ENCODE results near the gene KANSL1. TPM values are rescaled to one million over a fixed set of nuclear protein-coding genes. Genes with fewer than 3 reads are reported as not detected.

The KANSL1 gene
- total RNA-seq, 1 experiment from 2014 or later, result 67.1 TPM

DNA sequence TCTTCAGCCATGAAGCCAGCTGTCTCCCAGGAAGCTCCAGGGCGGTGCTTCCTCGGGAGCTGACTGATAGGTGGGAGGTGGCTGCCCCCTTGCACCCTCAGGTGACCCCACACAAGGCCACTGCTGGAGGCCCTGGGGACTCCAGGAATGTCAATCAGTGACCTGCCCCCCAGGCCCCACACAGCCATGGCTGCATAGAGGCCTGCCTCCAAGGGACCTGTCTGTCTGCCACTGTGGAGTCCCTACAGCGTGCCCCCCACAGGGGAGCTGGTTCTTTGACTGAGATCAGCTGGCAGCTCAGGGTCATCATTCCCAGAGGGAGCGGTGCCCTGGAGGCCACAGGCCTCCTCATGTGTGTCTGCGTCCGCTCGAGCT, 180.1 kb downstream of the KANSL1 start:
- Mint-ChIP-seq H3K4me3 (ENCODE audit: unreplicated experiment) (no peak overlapping the region), H3K36me3 (ENCODE audit: insufficient read depth, unreplicated experiment) (no peaks in the 10 kb centered on the region), H3K27ac (ENCODE audit: low read depth, unreplicated experiment) (no peak overlapping the region), H3K4me1 (ENCODE audit: insufficient read depth, unreplicated experiment) (peaks cover 8% of the 10 kb centered on the region), H3K9me3 (ENCODE audit: unreplicated experiment) (no peaks in the 10 kb centered on the region), H3K27me3 (ENCODE audit: insufficient read depth, unreplicated experiment) (no peaks in the 10 kb centered on the region)
- TF ChIP-seq, protein P1, sequence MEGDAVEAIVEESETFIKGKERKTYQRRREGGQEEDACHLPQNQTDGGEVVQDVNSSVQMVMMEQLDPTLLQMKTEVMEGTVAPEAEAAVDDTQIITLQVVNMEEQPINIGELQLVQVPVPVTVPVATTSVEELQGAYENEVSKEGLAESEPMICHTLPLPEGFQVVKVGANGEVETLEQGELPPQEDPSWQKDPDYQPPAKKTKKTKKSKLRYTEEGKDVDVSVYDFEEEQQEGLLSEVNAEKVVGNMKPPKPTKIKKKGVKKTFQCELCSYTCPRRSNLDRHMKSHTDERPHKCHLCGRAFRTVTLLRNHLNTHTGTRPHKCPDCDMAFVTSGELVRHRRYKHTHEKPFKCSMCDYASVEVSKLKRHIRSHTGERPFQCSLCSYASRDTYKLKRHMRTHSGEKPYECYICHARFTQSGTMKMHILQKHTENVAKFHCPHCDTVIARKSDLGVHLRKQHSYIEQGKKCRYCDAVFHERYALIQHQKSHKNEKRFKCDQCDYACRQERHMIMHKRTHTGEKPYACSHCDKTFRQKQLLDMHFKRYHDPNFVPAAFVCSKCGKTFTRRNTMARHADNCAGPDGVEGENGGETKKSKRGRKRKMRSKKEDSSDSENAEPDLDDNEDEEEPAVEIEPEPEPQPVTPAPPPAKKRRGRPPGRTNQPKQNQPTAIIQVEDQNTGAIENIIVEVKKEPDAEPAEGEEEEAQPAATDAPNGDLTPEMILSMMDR (IDR thresholded peaks at IDR 0.05; ENCODE audit: unreplicated experiment), result no peak
- DNase-seq (ENCODE audit: unreplicated experiment), result no peak
- intact Hi-C loops (cut with micrococcal nuclease), result no loop called here
- ChIA-PET CTCF (interaction anchor here (0.8 to 2.9 kb wide), 3 partner anchors 10 to 199 kb away, joined by 4 to 14 read pairs (median 6); no protein-coding TSS in a partner anchor), POLR2A (no interaction called here)
- no TSS peak for BruUV-seq (replicated peaks)

DNA sequence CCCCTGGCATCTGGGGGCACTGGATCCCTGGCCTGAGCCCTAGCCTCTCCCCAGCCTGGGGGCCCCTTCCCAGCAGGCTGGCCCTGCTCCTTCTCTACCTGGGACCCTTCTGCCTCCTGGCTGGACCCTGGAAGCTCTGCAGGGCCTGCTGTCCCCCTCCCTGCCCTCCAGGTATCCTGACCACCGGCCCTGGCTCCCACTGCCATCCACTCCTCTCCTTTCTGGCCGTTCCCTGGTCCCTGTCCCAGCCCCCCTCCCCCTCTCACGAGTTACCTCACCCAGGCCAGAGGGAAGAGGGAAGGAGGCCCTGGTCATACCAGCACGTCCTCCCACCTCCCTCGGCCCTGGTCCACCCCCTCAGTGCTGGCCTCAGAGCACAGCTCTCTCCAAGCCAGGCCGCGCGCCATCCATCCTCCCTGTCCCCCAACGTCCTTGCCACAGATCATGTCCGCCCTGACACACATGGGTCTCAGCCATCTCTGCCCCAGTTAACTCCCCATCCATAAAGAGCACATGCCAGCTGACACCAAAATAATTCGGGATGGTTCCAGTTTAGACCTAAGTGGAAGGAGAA, 180.6 kb downstream of the KANSL1 start:
- intact Hi-C loops (cut with micrococcal nuclease), result no loop called here
- Mint-ChIP-seq H3K4me3 (ENCODE audit: unreplicated experiment) (no peak overlapping the region), H3K4me1 (ENCODE audit: insufficient read depth, unreplicated experiment) (peaks cover 8% of the 10 kb centered on the region), H3K9me3 (ENCODE audit: unreplicated experiment) (no peaks in the 10 kb centered on the region), H3K27ac (ENCODE audit: low read depth, unreplicated experiment) (no peak overlapping the region), H3K27me3 (ENCODE audit: insufficient read depth, unreplicated experiment) (no peaks in the 10 kb centered on the region), H3K36me3 (ENCODE audit: insufficient read depth, unreplicated experiment) (no peaks in the 10 kb centered on the region)
- ChIA-PET POLR2A (no interaction called here), CTCF (interaction anchor here (0.6 to 2.9 kb wide), 6 partner anchors 10 to 201 kb away, joined by 3 to 14 read pairs (median 4); no protein-coding TSS in a partner anchor)
- no TSS peak for BruUV-seq (replicated peaks)
- TF ChIP-seq, protein P1 (IDR thresholded peaks at IDR 0.05; ENCODE audit: unreplicated experiment), result no peak
- DNase-seq (ENCODE audit: unreplicated experiment), result no peak

DNA sequence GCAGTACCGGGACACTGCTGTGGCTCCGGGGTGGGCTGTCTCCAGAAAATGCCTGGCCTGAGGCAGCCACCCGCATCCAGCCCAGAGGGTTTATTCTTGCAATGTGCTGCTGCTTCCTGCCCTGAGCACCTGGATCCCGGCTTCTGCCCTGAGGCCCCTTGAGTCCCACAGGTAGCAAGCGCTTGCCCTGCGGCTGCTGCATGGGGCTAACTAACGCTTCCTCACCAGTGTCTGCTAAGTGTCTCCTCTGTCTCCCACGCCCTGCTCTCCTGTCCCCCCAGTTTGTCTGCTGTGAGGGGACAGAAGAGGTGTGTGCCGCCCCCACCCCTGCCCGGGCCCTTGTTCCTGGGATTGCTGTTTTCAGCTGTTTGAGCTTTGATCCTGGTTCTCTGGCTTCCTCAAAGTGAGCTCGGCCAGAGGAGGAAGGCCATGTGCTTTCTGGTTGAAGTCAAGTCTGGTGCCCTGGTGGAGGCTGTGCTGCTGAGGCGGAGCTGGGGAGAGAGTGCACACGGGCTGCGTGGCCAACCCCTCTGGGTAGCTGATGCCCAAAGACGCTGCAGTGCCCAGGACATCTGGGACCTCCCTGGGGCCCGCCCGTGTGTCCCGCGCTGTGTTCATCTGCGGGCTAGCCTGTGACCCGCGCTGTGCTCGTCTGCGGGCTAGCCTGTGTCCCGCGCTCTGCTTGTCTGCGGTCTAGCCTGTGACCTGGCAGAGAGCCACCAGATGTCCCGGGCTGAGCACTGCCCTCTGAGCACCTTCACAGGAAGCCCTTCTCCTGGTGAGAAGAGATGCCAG, 181.3 kb downstream of the KANSL1 start:
- no TSS peak for BruUV-seq (replicated peaks)
- ChIA-PET CTCF (interaction anchor here (0.6 to 2.9 kb wide), 4 partner anchors 9 to 201 kb away, joined by 3 to 14 read pairs (median 4); no protein-coding TSS in a partner anchor), POLR2A (no interaction called here)
- no peak for DNase-seq (ENCODE audit: unreplicated experiment)
- H3K4me1 Mint-ChIP-seq (ENCODE audit: insufficient read depth, unreplicated experiment), result peaks cover 8% of the 10 kb centered on the region
- TF ChIP-seq, protein P1 (IDR thresholded peaks at IDR 0.05; ENCODE audit: unreplicated experiment), result no peak
- H3K27ac Mint-ChIP-seq (ENCODE audit: low read depth, unreplicated experiment), result no peak overlapping the region
- no peaks in the 10 kb centered on the region for H3K36me3 Mint-ChIP-seq (ENCODE audit: insufficient read depth, unreplicated experiment)
- intact Hi-C loops (cut with micrococcal nuclease), result no loop called here
- H3K27me3 Mint-ChIP-seq (ENCODE audit: insufficient read depth, unreplicated experiment), result no peaks in the 10 kb centered on the region
- H3K9me3 Mint-ChIP-seq (ENCODE audit: unreplicated experiment), result no peaks in the 10 kb centered on the region
- no peak overlapping the region for H3K4me3 Mint-ChIP-seq (ENCODE audit: unreplicated experiment)

DNA sequence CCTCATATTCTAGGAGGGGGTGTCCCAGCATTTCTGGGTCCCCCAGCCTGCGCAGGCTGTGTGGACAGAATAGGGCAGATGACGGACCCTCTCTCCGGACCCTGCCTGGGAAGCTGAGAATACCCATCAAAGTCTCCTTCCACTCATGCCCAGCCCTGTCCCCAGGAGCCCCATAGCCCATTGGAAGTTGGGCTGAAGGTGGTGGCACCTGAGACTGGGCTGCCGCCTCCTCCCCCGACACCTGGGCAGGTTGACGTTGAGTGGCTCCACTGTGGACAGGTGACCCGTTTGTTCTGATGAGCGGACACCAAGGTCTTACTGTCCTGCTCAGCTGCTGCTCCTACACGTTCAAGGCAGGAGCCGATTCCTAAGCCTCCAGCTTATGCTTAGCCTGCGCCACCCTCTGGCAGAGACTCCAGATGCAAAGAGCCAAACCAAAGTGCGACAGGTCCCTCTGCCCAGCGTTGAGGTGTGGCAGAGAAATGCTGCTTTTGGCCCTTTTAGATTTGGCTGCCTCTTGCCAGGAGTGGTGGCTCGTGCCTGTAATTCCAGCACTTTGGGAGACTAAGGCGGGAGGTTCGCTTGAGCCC, 182.5 kb downstream of the KANSL1 start:
- H3K36me3 Mint-ChIP-seq (ENCODE audit: insufficient read depth, unreplicated experiment), result no peaks in the 10 kb centered on the region
- no peaks in the 10 kb centered on the region for H3K27me3 Mint-ChIP-seq (ENCODE audit: insufficient read depth, unreplicated experiment)
- intact Hi-C loops (cut with micrococcal nuclease), result no loop called here
- CTCF ChIA-PET, result interaction anchor here (0.6 kb wide), 1 partner anchor 117 kb away, joined by 4 read pairs; no protein-coding TSS in a partner anchor
- POLR2A ChIA-PET, result no interaction called here
- H3K9me3 Mint-ChIP-seq (ENCODE audit: unreplicated experiment), result no peaks in the 10 kb centered on the region
- TF ChIP-seq, protein P1 (IDR thresholded peaks at IDR 0.05; ENCODE audit: unreplicated experiment), result no peak
- DNase-seq (ENCODE audit: unreplicated experiment), result no peak
- H3K4me1 Mint-ChIP-seq (ENCODE audit: insufficient read depth, unreplicated experiment), result peaks cover 8% of the 10 kb centered on the region
- no peak overlapping the region for H3K4me3 Mint-ChIP-seq (ENCODE audit: unreplicated experiment)
- no peak overlapping the region for H3K27ac Mint-ChIP-seq (ENCODE audit: low read depth, unreplicated experiment)
- no TSS peak for BruUV-seq (replicated peaks)
